Testis (tissue), 3 donors: ENCODE data around the gene FBXO11. TPM values are rescaled to one million over a fixed set of nuclear protein-coding genes. Genes with fewer than 3 reads are reported as not detected.

Experiments used
- DNase-seq: peaks from one replicate; pipeline ENCODE4 v3.0.0-alpha.2; 2019
- H3K27ac ChIP-seq, 2 donors: fragments of 200-600 bp; sonication (generic); one replicate each; pipeline ENCODE4 v1.5.1; 2019
- H3K27me3 ChIP-seq: fragments of 200-600 bp; sonication (generic); one replicate; pipeline ENCODE4 v1.5.1; 2019
- H3K36me3 ChIP-seq: fragments of 200-600 bp; sonication (generic); one replicate; pipeline ENCODE4 v1.5.1; 2017; ENCODE audit warnings: low read depth; ENCODE audit errors: missing control alignments
- H3K4me1 ChIP-seq: fragments of 200-600 bp; sonication (generic); one replicate; pipeline ENCODE4 v1.5.1; 2019
- H3K4me3 ChIP-seq, 2 donors: fragments of 200-600 bp; sonication (generic); one replicate each; pipeline ENCODE4 v1.5.1; 2017 to 2019
- H3K9me3 ChIP-seq: fragments of 200-600 bp; sonication (generic); one replicate; pipeline ENCODE4 v1.5.1; 2017
- POLR2A ChIP-seq: fragments of 450-650 bp; IDR thresholded peaks from one replicate; pipeline ENCODE4 v1.6.1; 2017; ENCODE audit warnings: antibody characterized with exemption, mild to moderate bottlenecking, moderate library complexity
- WGBS, 2 donors: methylation state at CpG; one replicate each; pipeline ENCODE4 v1.1.5; 2018; 5-methylcytosine and 5-hydroxymethylcytosine counted together
- intact Hi-C: fragments of 100-400 bp; cut with DNase I; formaldehyde crosslinking; loops from one replicate; pipeline ENCODE4 v1.15.1; 2023; ENCODE audit warnings: low total_unique reads
- polyA plus RNA-seq: library from polyadenylated mRNA; stranded (reverse); fragments of 350-450 nt; fragmentation: Illumina TruSeq; extraction: RNeasy Lipid Tissue Mini Kit (QIAGEN cat#74804); gene quantifications from one replicate; pipeline ENCODE4 v1.2.3, GENCODE V29; 2014; ENCODE audit warnings: low read depth, low replicate concordance; ENCODE audit not compliant: insufficient read depth
- total RNA-seq, 2 donors: library from RNA; depleted of rRNA; stranded (reverse); fragments of >200 nt; gene quantifications; one replicate each; pipeline ENCODE4 v1.2.3, GENCODE V29; 2016
- TF ChIP-seq, protein P1 (sequence below), 3 experiments: fragments of 450-650 bp in 2 of 3; fragments of 200-600 bp in 1 of 3; sonication (generic) in 1 of 3; IDR thresholded peaks; one replicate each; pipeline ENCODE4 v1.5.1; 2016 to 2019; ENCODE audit warnings: antibody characterized with exemption in 3 of 3, mild to moderate bottlenecking in 2 of 3, moderate library complexity in 1 of 3

Gene FBXO11
- total and polyA plus RNA-seq, 3 donors from 2014 or later = 87.6 to 101 (median 96.0) TPM

GRCh38 chr2:47822518-47822917 is 83.8 kb downstream of the FBXO11 start:
- H3K36me3 ChIP-seq = no peaks in the 10 kb centered on the region
- no peak for DNase-seq
- intact Hi-C loops = no loop called here
- H3K4me3 ChIP-seq = no peak overlapping the region
- H3K27ac ChIP-seq = no peak overlapping the region
- H3K4me1 ChIP-seq = no peaks in the 10 kb centered on the region
- no peaks in the 10 kb centered on the region for H3K9me3 ChIP-seq
- H3K27me3 ChIP-seq = no peaks in the 10 kb centered on the region
- TF ChIP-seq, protein P1, sequence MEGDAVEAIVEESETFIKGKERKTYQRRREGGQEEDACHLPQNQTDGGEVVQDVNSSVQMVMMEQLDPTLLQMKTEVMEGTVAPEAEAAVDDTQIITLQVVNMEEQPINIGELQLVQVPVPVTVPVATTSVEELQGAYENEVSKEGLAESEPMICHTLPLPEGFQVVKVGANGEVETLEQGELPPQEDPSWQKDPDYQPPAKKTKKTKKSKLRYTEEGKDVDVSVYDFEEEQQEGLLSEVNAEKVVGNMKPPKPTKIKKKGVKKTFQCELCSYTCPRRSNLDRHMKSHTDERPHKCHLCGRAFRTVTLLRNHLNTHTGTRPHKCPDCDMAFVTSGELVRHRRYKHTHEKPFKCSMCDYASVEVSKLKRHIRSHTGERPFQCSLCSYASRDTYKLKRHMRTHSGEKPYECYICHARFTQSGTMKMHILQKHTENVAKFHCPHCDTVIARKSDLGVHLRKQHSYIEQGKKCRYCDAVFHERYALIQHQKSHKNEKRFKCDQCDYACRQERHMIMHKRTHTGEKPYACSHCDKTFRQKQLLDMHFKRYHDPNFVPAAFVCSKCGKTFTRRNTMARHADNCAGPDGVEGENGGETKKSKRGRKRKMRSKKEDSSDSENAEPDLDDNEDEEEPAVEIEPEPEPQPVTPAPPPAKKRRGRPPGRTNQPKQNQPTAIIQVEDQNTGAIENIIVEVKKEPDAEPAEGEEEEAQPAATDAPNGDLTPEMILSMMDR (IDR thresholded peaks at IDR 0.05) = no peak
- TF ChIP-seq POLR2A = no peak

DNA sequence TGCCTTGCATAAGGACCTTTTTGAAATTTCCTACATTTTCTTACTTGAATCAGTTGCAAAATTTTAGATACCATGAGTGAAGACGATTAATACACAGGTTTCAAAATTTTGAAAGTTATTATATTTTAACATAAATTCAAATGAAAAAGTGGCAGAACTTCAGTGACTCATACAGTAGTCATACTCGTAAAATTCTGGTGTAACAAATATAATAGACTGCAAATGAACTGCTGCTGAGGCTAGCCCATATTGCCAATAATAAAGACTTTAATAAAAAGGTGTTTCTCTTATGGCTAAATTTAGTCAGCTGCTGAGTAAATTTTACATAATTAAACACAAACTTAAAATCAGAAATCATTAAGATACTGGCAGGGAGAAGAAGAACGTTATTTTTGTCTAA is 86.5 kb downstream of the FBXO11 start:
- DNase-seq = no peak
- intact Hi-C loops = no loop called here
- Histone ChIP-seq H3K36me3 (no peaks in the 10 kb centered on the region), H3K27me3 (no peaks in the 10 kb centered on the region), H3K27ac (no peak overlapping the region), H3K4me1 (no peaks in the 10 kb centered on the region), H3K9me3 (no peaks in the 10 kb centered on the region), H3K4me3 (no peak overlapping the region)
- TF ChIP-seq, protein P1 (IDR thresholded peaks at IDR 0.05) = no peak
- TF ChIP-seq POLR2A = no peak
- WGBS, 2 donors = 88 to 95% methylated on average over 3 of the region's 3 CpGs

GRCh38 chr2:47818777-47819176 is 87.5 kb downstream of the FBXO11 start:
- Histone ChIP-seq H3K36me3 (no peaks in the 10 kb centered on the region), H3K9me3 (no peaks in the 10 kb centered on the region), H3K27me3 (no peaks in the 10 kb centered on the region), H3K4me3 (no peak overlapping the region), H3K4me1 (no peaks in the 10 kb centered on the region), H3K27ac (no peak overlapping the region)
- intact Hi-C loops = no loop called here
- no peak for DNase-seq
- WGBS, 2 donors = 60 to 76% methylated on average over 2 of the region's 2 CpGs
- TF ChIP-seq, protein P1 (IDR thresholded peaks at IDR 0.05) = no peak
- TF ChIP-seq POLR2A = no peak

GRCh38 chr2:47815764-47816163 is 90.5 kb downstream of the FBXO11 start:
- 96% methylated on average over 10 of the region's 10 CpGs for WGBS, 2 donors
- no peaks in the 10 kb centered on the region for H3K36me3 ChIP-seq
- no peak overlapping the region for H3K27ac ChIP-seq
- intact Hi-C loops = no loop called here
- H3K4me3 ChIP-seq = no peak overlapping the region
- no peak for DNase-seq
- no peaks in the 10 kb centered on the region for H3K27me3 ChIP-seq
- no peaks in the 10 kb centered on the region for H3K4me1 ChIP-seq
- H3K9me3 ChIP-seq = no peaks in the 10 kb centered on the region
- TF ChIP-seq, protein P1 (IDR thresholded peaks at IDR 0.05) = no peak

DNA sequence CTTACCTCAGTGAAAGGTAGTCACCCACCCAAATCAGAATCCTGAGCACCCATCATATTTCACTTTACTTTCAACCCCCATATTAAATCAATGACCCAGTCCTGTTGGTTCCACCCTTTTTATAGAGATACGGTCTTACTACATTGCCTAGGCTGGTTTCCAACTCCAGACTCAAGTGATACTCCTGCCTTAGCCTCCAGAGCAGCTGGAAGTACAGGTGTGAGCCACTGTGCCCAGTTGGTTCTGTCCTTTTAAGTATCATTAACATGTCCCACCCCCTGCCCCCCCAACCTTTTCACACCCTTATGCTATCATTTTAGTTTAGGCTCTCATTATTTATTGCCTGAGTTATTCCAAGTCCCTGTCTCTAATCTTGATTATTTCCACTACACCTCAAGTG is 94.6 kb downstream of the FBXO11 start:
- TF ChIP-seq, protein P1 (IDR thresholded peaks at IDR 0.05) = no peak
- no peak for TF ChIP-seq POLR2A
- no peak overlapping the region for H3K4me3 ChIP-seq
- intact Hi-C loops = no loop called here
- DNase-seq = no peak
- no peaks in the 10 kb centered on the region for H3K36me3 ChIP-seq
- WGBS, 2 donors = 64 to 75% methylated on average over 1 of the region's 1 CpG
- no peaks in the 10 kb centered on the region for H3K4me1 ChIP-seq
- H3K27ac ChIP-seq = no peak overlapping the region
- no peaks in the 10 kb centered on the region for H3K27me3 ChIP-seq
- H3K9me3 ChIP-seq = no peaks in the 10 kb centered on the region
